SK-N-SH (cell line): ENCODE measurements around the gene PANK3. TPM values are rescaled to one million over a fixed set of nuclear protein-coding genes. Genes with fewer than 3 reads are reported as not detected.

Source experiments
- CTCF ChIA-PET: fragments of 300-600, 350-600 bp; formaldehyde crosslinking; extraction: SDS; loops from one replicate; lab custom pipeline; 2021; lab: Yijun Ruan, JAX
- POLR2A ChIA-PET: fragments of 350-600 bp; sonication (Branson Sonifier 250); formaldehyde crosslinking; extraction: SDS; loops from one replicate; lab custom pipeline; 2020; ENCODE audit warnings: antibody characterized with exemption, inconsistent platforms; lab: Yijun Ruan, JAX
- DNase-seq: peaks from one replicate; pipeline ENCODE4 v3.0.0; 2012
- H2AFZ ChIP-seq: fragments of 200-600 bp; sonication (generic); 2 replicates; pipeline ENCODE4 v1.8.1; 2016; ENCODE audit warnings: antibody characterized with exemption, mild to moderate bottlenecking, low read depth
- H3F3A ChIP-seq: fragments of 200-600 bp; sonication (generic); replicated peaks from 2 replicates; pipeline ENCODE3; 2016; ENCODE audit warnings: antibody characterized with exemption, mild to moderate bottlenecking; ENCODE audit not compliant: insufficient read depth
- H3K27ac ChIP-seq, 2 experiments: fragments of 200-500 bp in 1 of 2; fragments of 200-600 bp in 1 of 2; sonication (Bioruptor generic) in 1 of 2; sonication (generic), shearing (Covaris generic) in 1 of 2; 2 replicates each; pipeline versions ENCODE4 v1.5.1 to v1.6.1; 2014 to 2016; ENCODE audit warnings: low read depth in 2 of 2, inconsistent platforms in 1 of 2, low read length in 1 of 2, mild to moderate bottlenecking in 1 of 2, mixed read lengths in 1 of 2
- H3K27me3 ChIP-seq: fragments of 200-600 bp; sonication (generic), shearing (Covaris generic); 2 replicates; pipeline ENCODE4 v1.6.1; 2016; ENCODE audit warnings: mixed run types; ENCODE audit not compliant: insufficient read depth
- H3K36me3 ChIP-seq, 2 experiments: fragments of 200-500 bp in 1 of 2; fragments of 200-600 bp in 1 of 2; sonication (Bioruptor generic) in 1 of 2; sonication (generic) in 1 of 2; replicated peaks in 1 of 2; 2 replicates each; pipeline versions ENCODE3 to v1.5.1; 2014 to 2016; ENCODE audit warnings: low read length in 1 of 2, mild to moderate bottlenecking in 1 of 2; ENCODE audit not compliant: insufficient read depth in 2 of 2, control insufficient read depth in 1 of 2
- H3K4me1 ChIP-seq, 2 experiments: fragments of 200-500 bp in 1 of 2; fragments of 200-600 bp in 1 of 2; sonication (Bioruptor generic) in 1 of 2; sonication (generic), shearing (Covaris generic) in 1 of 2; 2 replicates each; pipeline versions ENCODE4 v1.5.1 to v1.6.1; 2014 to 2016; ENCODE audit warnings: low read depth in 1 of 2, low read length in 1 of 2, mixed run types in 1 of 2; ENCODE audit not compliant: insufficient read depth in 2 of 2, control insufficient read depth in 1 of 2
- H3K4me2 ChIP-seq: fragments of 200-600 bp; sonication (generic), shearing (Covaris generic); 2 replicates; pipeline ENCODE4 v1.6.1; 2017; ENCODE audit warnings: mixed run types
- H3K4me3 ChIP-seq, 2 experiments: fragments of 200-500 bp in 1 of 2; fragments of 200-600 bp in 1 of 2; sonication (Bioruptor generic) in 1 of 2; sonication (generic), shearing (Covaris generic) in 1 of 2; 2 replicates each; pipeline versions ENCODE4 v1.5.1 to v1.8.1; 2014 to 2016; ENCODE audit warnings: low read depth in 2 of 2, inconsistent platforms in 1 of 2, low read length in 1 of 2, mild to moderate bottlenecking in 1 of 2, mixed read lengths in 1 of 2, moderate library complexity in 1 of 2
- H3K79me2 ChIP-seq: fragments of 200-600 bp; sonication (generic); 2 replicates; pipeline ENCODE4 v1.8.1; 2017; ENCODE audit warnings: mild to moderate bottlenecking; ENCODE audit not compliant: insufficient read depth
- H3K9ac ChIP-seq: fragments of 200-600 bp; sonication (generic); 2 replicates; pipeline ENCODE4 v1.6.1; 2017; ENCODE audit warnings: mixed run types
- H3K9me2 ChIP-seq: fragments of 200-600 bp; sonication (generic); 2 replicates; pipeline ENCODE4 v1.6.1; 2017; ENCODE audit warnings: mixed run types
- H3K9me3 ChIP-seq: fragments of 200-600 bp; sonication (generic); 2 replicates; pipeline ENCODE4 v1.6.1; 2017; ENCODE audit warnings: mixed run types, mild to moderate bottlenecking, moderate library complexity
- H4K20me1 ChIP-seq: fragments of 200-600 bp; sonication (generic); 2 replicates; pipeline ENCODE4 v1.6.1; 2017; ENCODE audit warnings: mild to moderate bottlenecking, mixed run types; ENCODE audit not compliant: insufficient read depth
- CHD2 ChIP-seq: fragments of 150-350 bp; IDR thresholded peaks from 2 replicates; pipeline ENCODE4 v1.6.1; 2018; ENCODE audit warnings: low read length; ENCODE audit not compliant: partially characterized antibody
- EP300 ChIP-seq, 2 experiments: IDR thresholded peaks; 2 replicates each; pipeline versions ENCODE4 v1.4.0 to v1.6.1; 2012; ENCODE audit warnings: borderline replicate concordance in 1 of 2, low read depth in 1 of 2, low read length in 1 of 2
- EZH2phosphoT487 ChIP-seq: fragments of 200-600 bp; sonication (generic); IDR thresholded peaks from 2 replicates; pipeline ENCODE4 v1.6.1; 2017; ENCODE audit warnings: low read depth, mixed run types, mild to moderate bottlenecking, antibody characterized with exemption, moderate library complexity, borderline replicate concordance
- GABPA ChIP-seq: IDR thresholded peaks from 2 replicates; pipeline ENCODE4 v1.4.0; 2012; ENCODE audit warnings: low read depth, mild to moderate bottlenecking
- GATA2 ChIP-seq: sonication (generic); formaldehyde crosslinking; IDR thresholded peaks from 2 replicates; pipeline ENCODE4 v1.5.0; 2020; ENCODE audit warnings: mild to moderate bottlenecking, missing genetic modification reagents
- MXI1 ChIP-seq: IDR thresholded peaks from 2 replicates; pipeline ENCODE4 v1.6.1; 2012; ENCODE audit warnings: mild to moderate bottlenecking, low read depth, low read length, improper control_type of control experiment
- PBX3 ChIP-seq: IDR thresholded peaks from 2 replicates; pipeline ENCODE4; 2012
- RAD21 ChIP-seq: IDR thresholded peaks from 2 replicates; pipeline ENCODE4 v1.6.1; 2012; ENCODE audit warnings: mild to moderate bottlenecking, low read length
- RFX5 ChIP-seq: IDR thresholded peaks from 2 replicates; pipeline ENCODE4 v1.6.1; 2012; ENCODE audit warnings: mild to moderate bottlenecking, improper control_type of control experiment, low read length
- YY1 ChIP-seq: IDR thresholded peaks from 2 replicates; pipeline ENCODE4 v1.4.0; 2012; ENCODE audit warnings: low read depth, mild to moderate bottlenecking
- WGBS: methylation state at CpG from one replicate; pipeline ENCODE4 v1.1.6; 2017; ENCODE audit warnings: low lambda C conversion rate; 5-methylcytosine and 5-hydroxymethylcytosine counted together
- polyA plus RNA-seq, 3 experiments: library from polyadenylated mRNA; depleted of rRNA; stranded (reverse); fragments of >200 nt; gene quantifications; 2 replicates each; pipeline ENCODE4 v1.2.3, GENCODE V29; 2012
- TF ChIP-seq, protein P1 (sequence below): fragments of 200-600 bp; sonication (generic); IDR thresholded peaks from 2 replicates; pipeline ENCODE4 v1.6.1; 2017; ENCODE audit warnings: antibody characterized with exemption, mild to moderate bottlenecking, moderate library complexity
- TF ChIP-seq, protein P2 (sequence below): IDR thresholded peaks from 2 replicates; pipeline ENCODE4 v1.4.0; 2012; ENCODE audit warnings: low read depth

The PANK3 gene
- polyA plus RNA-seq, 1 of the 3 experiments (the other 2 are of a cell fraction) = 6.1 TPM

GRCh38 chr5:168579488-168580226 lies 489 bp upstream of the PANK3 start (continued):
- TF ChIP-seq PBX3 (no peak), GABPA (peak; percentile 88), RAD21 (no peak), EZH2phosphoT487 (no peak), MXI1 (no peak; the same call in 1 of the 2 replicates), EP300 (IDR thresholded peaks at IDR 0.05; ENCODE audit: borderline replicate concordance in 1 of 2, low read depth in 1 of 2, low read length in 1 of 2) (no peak), CHD2 (peak; percentile 87), RFX5 (0 out of 2 replicates have a peak, but pooled peaks have one; percentile 63), YY1 (peak; percentile 80; the same call in 1 of the 2 replicates)
- TF ChIP-seq, protein P1, sequence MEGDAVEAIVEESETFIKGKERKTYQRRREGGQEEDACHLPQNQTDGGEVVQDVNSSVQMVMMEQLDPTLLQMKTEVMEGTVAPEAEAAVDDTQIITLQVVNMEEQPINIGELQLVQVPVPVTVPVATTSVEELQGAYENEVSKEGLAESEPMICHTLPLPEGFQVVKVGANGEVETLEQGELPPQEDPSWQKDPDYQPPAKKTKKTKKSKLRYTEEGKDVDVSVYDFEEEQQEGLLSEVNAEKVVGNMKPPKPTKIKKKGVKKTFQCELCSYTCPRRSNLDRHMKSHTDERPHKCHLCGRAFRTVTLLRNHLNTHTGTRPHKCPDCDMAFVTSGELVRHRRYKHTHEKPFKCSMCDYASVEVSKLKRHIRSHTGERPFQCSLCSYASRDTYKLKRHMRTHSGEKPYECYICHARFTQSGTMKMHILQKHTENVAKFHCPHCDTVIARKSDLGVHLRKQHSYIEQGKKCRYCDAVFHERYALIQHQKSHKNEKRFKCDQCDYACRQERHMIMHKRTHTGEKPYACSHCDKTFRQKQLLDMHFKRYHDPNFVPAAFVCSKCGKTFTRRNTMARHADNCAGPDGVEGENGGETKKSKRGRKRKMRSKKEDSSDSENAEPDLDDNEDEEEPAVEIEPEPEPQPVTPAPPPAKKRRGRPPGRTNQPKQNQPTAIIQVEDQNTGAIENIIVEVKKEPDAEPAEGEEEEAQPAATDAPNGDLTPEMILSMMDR = no peak
- TF ChIP-seq, all 33 proteins: peak for 14

- 18% methylated on average over 3 of the region's 3 CpGs for WGBS
- CTCF ChIA-PET = no interaction called here
- H4K20me1 ChIP-seq = peaks cover 48% of the 10 kb centered on the region
Measured at GRCh38 chr5:168578006-168578405, 1.2 kb downstream of the PANK3 start.

More at GRCh38 chr5:168578006-168578405, 1.2 kb downstream of the PANK3 start:
- H3K36me3 ChIP-seq = peaks cover 0 to 20% of the 10 kb centered on the region in 2 experiments
- H3F3A ChIP-seq = no peaks in the 10 kb centered on the region
- POLR2A ChIA-PET = no interaction called here
- H3K27ac ChIP-seq = peak overlapping the region; percentile 91 to 92; a peak in 3 of 4 replicates
- peaks cover 5 to 12% of the 10 kb centered on the region in 2 experiments; a peak in 3 of 4 replicates for H3K4me1 ChIP-seq
- no peaks in the 10 kb centered on the region for H3K9me3 ChIP-seq
- H3K79me2 ChIP-seq = peaks cover 61% of the 10 kb centered on the region
- TF ChIP-seq GATA2 (0 out of 2 replicates have a peak, but pooled peaks have one; percentile 12), EZH2phosphoT487 (no peak), MXI1 (peak; percentile 60; the same call in 1 of the 2 replicates), CHD2 (no peak)
- TF ChIP-seq, protein P2, sequence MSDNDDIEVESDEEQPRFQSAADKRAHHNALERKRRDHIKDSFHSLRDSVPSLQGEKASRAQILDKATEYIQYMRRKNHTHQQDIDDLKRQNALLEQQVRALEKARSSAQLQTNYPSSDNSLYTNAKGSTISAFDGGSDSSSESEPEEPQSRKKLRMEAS = 0 out of 2 replicates have a peak, but pooled peaks have one; percentile 36
- TF ChIP-seq, all 33 proteins: peak for 3
- peak overlapping the region; percentile 82 to 99 for H3K4me3 ChIP-seq
- no peak overlapping the region for H2AFZ ChIP-seq
- H3K9ac ChIP-seq = peak overlapping the region; percentile 96
- H3K27me3 ChIP-seq = no peaks in the 10 kb centered on the region
- DNase-seq = no peak
- H3K4me2 ChIP-seq = peak overlapping the region; percentile 78
- no peaks in the 10 kb centered on the region for H3K9me2 ChIP-seq
